ENCODE results near the gene PTPRJ.

DNA sequence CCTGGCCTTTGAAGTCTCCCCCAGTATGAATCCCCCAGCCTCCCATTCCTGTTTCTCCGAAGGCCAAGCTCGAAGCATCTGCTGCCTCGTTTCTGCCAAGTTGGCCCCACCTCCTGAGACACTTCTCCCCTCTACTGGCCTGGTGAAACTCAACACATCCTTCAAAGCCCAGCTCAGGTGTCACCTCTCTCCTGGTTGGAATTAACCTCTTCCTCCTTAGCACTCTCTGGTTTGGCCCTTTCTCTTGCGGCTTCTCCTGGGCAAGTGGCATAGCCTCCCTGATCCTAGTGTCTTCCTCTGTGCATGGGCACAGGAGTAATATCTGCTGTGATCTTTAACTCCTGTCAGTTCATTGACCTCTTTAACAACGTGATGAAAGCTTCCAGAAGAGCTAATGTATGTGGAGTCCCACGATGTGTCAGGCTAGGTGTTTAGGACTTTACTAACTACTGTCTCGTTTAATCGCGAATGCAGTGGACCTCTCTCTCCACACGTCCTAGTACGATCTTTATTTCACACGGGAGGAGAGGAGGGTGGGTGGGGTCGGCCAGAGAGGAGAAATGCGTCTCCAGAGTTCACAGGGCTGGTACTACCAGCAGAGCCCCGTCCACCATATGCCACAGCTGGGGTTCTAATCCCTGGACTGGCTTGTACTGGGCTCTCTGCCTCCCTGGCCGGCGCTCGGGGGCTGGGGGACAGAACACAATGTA, 826 bp upstream of the PTPRJ start:
- TF ChIP-seq, protein P1, sequence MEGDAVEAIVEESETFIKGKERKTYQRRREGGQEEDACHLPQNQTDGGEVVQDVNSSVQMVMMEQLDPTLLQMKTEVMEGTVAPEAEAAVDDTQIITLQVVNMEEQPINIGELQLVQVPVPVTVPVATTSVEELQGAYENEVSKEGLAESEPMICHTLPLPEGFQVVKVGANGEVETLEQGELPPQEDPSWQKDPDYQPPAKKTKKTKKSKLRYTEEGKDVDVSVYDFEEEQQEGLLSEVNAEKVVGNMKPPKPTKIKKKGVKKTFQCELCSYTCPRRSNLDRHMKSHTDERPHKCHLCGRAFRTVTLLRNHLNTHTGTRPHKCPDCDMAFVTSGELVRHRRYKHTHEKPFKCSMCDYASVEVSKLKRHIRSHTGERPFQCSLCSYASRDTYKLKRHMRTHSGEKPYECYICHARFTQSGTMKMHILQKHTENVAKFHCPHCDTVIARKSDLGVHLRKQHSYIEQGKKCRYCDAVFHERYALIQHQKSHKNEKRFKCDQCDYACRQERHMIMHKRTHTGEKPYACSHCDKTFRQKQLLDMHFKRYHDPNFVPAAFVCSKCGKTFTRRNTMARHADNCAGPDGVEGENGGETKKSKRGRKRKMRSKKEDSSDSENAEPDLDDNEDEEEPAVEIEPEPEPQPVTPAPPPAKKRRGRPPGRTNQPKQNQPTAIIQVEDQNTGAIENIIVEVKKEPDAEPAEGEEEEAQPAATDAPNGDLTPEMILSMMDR (IDR thresholded peaks at IDR 0.05; ENCODE audit: low read depth, low read length), result no peak
- TF ChIP-seq POLR2A (IDR thresholded peaks at IDR 0.05; ENCODE audit: extremely low read depth, insufficient read length) (no peak), MYC (IDR thresholded peaks at IDR 0.05; ENCODE audit: low read depth, low read length) (no peak)
